NOMO-1 treated with dmso at 0.1 percent for 144 hours (cell line): ENCODE data around the gene SPI1.

Source experiments
- DNase-seq: peaks from one replicate; lab custom pipeline; 2025; ENCODE audit not compliant: unreplicated experiment; lab: John Stamatoyannopoulos, UW

SPI1 gene

GRCh38 chr11:47359162-47359561 lies 19.2 kb downstream of the SPI1 start:
- DNase-seq = no peak

DNA sequence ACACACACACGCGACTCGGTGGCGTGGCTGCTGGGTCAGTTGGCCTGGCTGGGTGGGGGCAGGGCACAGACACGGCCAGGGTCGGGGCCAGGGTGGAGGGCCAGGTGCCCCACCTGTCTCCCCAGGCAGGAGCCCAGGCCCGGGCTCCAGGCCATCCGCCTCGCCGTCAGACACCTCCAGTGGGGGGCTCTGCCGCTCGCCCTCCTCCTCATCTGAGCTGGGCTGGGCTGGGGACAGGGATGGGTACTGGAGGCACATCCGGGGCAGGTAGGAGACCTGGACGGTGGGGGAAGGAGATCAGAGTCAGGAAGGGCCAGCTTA lies 19.7 kb downstream of the SPI1 start:
- no peak for DNase-seq

DNA sequence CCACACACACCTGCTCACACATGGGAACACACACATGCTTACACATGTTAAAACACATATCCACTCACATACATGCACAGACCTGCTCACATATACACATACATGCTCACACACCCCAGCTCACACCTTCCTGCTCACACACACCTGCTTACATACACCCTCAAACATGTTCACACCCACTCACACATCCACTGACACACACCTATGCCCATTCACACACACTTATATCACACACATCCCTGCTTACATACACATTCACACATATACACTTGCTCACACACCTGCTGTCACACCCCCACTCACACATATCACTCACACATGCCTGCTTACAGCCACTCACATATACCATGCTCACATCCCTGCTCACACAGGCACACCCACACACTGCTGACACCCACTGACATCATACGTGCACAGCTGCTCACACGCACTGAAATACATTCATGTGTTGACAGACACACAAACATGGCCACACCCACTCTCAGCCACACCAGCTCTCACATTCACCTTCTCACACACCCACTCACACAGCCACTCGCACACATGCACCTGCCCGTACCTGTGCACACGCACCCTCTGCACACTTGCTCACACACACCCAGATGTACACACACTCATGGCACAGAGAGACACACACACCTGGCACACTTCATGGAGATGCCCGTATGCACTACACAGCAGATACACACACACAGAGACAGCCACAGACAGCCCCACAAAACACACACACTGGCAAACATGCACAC lies 20.2 kb downstream of the SPI1 start:
- no peak for DNase-seq

DNA sequence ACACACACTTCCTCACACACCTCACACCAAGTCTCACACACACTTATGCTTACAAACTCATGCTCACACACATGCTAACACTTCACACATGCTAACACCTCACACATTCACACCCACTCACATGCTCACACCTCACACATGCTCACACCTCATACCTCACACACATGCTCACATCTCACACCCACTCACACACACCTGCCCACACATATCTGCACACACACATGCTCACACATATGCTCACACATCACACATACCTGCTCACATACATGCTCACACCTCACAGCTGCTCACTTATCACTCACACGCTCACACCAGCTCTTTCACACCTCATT lies 21.4 kb downstream of the SPI1 start:
- no peak for DNase-seq

DNA sequence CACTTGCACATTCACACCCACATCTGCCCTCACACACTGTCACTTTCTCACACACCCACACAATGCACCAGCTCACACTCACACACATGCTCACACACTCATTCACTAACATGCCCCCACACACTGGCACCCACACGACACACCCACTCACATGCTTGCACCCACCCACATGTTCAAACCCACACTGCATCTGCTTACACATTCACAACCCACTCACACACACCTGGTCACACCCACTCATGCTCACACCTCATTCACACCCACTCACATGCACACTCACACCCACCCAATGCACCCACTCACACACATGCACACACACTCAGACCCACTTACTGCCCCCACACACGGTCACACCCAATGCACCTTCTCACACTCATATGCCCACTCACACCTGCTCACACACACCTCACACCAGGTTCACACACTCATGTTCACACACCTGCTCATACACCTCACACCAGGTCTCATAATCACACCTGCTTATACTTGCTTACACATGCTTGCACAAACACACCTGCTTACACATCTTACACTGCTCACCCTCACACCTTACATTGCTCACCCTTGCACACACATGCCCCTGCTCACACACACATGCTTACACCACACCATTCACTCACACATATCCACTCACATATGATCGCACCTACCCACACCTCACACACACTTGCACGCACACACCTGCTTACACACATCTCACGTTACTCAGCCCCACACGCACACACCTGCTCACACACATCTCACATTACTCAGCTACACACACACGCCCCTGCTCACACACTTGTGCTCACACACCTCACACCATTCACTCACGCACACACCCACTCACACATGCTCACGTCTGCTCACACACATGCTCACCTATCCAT lies 22.0 kb downstream of the SPI1 start:
- DNase-seq = no peak

- peak; percentile 21 for DNase-seq
Measured at GRCh38 chr11:47355283-47356128, 22.8 kb downstream of the SPI1 start.

DNA sequence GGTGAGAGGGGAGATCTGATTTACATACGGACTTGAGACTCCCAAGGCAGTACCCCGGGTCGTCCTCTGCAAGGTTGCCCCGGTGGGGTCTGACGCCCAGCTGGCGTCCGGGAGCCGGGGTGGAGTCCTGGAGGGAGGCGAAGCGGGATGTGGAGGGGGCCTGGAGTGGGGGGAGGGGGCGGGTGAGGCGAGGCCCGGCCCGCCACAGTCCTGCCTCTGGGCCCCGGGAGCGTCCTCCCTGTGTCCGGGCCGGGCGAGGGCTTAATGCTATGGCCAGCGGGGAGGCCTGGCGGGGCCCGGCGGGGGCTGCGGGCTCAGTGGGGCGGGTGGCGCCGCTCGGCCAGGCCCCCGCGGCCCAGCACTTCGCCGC lies 23.4 kb downstream of the SPI1 start:
- no peak for DNase-seq

DNA sequence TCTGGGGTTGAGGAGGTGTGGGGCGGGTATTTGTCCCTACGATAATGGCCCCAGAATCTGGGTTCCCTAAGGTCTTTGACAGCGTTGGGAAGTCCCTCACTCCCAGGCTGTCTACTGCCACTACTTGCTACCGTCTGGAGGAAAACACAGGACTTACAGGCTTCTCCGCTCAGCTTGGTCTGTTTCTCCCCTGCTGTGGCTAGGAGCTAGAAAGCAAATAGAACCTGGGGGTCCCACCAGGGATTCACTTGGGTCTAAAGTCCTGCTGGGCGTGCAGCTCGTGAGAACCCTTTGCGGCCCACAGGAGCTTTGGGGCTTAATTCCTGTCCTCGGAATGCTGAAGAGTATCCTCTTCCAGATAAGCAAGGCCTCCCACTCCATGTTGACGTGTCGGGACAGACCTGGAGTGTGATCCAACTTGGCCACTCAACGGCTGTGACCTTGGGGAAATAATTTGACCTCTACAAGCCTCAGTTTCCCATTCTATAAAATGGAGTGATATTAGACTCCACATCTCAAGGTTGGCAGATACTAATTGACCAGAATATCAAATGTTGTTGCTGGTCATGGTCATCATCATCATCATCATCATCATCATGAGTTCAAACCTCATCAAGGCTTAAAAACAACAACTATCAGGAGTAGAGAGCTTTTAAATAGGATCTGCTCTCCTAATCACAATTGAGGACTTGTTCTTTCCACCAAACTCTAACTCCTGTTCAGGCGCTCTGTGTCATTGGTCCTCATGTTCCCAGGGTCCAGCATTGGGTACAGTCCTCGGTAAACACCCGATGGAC lies 24.2 kb downstream of the SPI1 start:
- DNase-seq = no peak

DNA sequence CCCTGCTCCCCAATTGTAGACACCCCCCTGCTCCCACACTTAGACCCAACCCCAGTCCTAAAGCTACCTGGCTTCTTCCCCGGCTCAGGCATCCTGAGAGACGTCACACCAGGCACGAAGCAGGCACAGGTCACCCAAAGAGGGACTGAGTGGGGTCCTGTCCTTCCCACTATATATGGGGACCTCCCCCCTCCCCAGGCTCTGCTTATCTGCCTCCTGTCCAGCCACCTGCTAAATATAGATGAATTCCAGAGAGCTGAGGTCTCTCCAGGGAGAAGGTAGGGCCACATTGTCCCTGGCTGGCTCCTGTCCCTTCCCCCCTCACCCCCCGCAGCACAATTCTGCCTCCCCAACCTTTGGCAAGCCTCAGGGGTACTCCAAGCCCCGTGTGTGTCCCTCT lies 25.8 kb downstream of the SPI1 start, which contains the start of gene MYBPC3:
TSS of gene MYBPC3 (minus strand) at position 147 of the 400 bp plus-strand sequence. CDS start at position 92, 55 bp downstream.
- no peak for DNase-seq

DNA sequence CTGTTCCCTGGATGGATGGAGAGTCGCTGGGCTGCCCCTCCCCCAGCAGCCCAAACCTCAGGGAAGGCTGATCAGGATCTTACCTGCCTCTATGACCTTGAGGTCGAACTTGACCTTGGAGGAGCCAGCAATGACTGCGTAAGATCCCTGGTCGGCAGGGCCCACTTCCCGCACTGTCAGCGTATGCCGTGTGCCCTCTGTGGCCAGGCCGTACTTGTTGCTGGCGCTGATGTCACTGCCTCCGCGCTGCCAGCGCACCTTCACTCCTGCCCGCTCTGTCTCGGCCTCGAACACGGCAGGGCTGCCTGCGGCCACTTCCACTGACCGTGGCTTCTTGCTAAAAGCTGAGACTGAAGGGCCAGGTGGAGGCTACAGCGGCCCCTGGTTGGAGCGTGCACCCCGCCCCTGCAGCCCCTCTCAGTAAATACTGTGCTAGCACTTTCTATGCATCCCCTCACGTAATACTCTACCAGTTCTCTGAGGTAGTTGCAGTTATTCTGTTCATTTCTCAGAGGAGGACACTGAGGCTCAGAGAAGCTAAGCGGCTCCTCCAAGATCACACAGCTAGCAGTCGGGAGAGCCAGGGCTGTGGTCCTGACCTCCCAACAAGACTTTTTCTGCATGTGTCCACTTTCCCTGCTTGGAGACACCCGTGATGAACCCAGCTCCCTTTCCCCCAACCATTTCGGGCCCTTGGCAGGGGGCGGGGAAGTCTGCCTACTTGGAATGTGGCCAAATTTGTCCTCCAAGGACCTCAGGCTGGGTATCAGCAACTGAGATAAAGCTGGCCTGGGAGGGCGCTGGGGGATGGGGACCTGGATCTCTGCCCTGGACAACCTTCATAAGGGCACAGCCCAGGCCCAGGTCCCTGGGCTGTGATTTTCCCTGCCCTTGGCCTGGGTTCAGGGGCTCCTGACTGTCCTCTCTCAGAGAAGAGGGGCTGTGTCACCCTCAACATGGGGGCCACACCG lies 26.9 kb downstream of the SPI1 start:
- no peak for DNase-seq

DNA sequence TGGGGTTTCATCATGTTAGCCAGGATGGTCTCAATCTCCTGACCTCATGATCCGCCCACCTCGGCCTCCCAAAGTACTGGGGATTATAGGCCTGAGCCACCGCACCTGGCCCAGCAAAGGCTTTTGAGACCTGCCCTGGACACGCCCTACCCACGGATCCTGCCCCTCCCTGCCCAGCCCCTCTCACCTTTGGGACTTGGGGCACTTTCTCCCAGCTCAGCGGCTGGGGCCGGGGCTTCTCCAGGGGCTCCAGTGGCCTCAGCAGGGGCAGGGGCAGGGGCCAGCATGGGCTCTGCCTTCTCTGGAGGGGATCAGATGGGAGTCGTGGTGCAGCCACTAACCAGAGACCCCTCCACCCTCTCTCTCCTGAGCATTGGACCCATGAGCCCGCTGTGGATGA lies 28.0 kb downstream of the SPI1 start:
- no peak for DNase-seq

- no peak for DNase-seq
Measured at GRCh38 chr11:47349521-47350095, 28.7 kb downstream of the SPI1 start.

GRCh38 chr11:47348859-47349258 lies 29.5 kb downstream of the SPI1 start:
- DNase-seq = peak; percentile 35

- DNase-seq = no peak
Measured at GRCh38 chr11:47348131-47348802, 30.1 kb downstream of the SPI1 start.

DNA sequence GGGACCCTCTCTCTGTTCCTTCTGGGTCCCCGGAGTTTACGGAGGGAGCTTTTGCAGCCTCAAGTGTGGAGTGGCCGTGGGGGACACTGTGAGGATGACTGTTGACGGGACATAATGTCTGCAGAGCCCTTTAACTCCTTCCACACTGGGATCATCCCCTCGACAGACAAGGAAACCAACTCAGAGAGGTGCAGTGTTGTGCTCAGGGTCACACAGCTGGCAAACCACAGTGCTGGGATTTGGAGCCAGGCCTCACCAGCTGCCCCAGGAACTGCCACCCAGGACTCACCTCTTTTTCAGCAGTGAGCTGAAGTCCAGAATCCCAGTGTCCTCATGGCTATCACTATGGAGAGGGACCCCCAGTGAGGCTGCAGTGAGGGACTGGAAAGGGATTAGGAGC lies 31.2 kb downstream of the SPI1 start:
- no peak for DNase-seq

- no peak for DNase-seq
Measured at GRCh38 chr11:47345890-47346563, 32.3 kb downstream of the SPI1 start.

GRCh38 chr11:47342854-47343253 lies 35.5 kb downstream of the SPI1 start:
- no peak for DNase-seq
